Breast epithelium (tissue), 4 donors: ENCODE results near the gene XIRP2. TPM values are rescaled to one million over a fixed set of nuclear protein-coding genes. Genes with fewer than 3 reads are reported as not detected.

ENCODE experiments used
- DNase-seq, 2 donors: peaks; one replicate each; pipeline ENCODE4 v3.0.0-alpha.2; 2019; ENCODE audit warnings: low spot score in 2 of 2
- H3K27ac ChIP-seq, 2 donors: fragments of 200-600 bp; sonication (generic) in 1 of 2; one replicate each; pipeline ENCODE4 v1.5.1; 2016 to 2019; ENCODE audit warnings: mild to moderate bottlenecking in 1 of 2
- H3K27me3 ChIP-seq, 2 donors: fragments of 200-600 bp; sonication (generic) in 1 of 2; one replicate each; pipeline versions ENCODE4 v1.5.1 to v1.6.0; 2017 to 2019; ENCODE audit warnings: control low read depth in 1 of 2, mild to moderate bottlenecking in 1 of 2
- H3K36me3 ChIP-seq: fragments of 200-600 bp; one replicate; pipeline ENCODE4 v1.5.1; 2019
- H3K4me1 ChIP-seq, 2 donors: fragments of 200-600 bp; sonication (generic); one replicate each; pipeline ENCODE4 v1.5.1; 2016 to 2019; ENCODE audit warnings: control low read depth in 1 of 2
- H3K4me3 ChIP-seq, 3 donors: fragments of 200-600 bp; sonication (generic); 1 replicate in 2 of 3; 2 replicates in 1 of 3; pipeline ENCODE4 v1.5.1; 2016 to 2019; ENCODE audit warnings: mild to moderate bottlenecking in 3 of 3, moderate library complexity in 2 of 3
- H3K9me3 ChIP-seq, 2 donors: fragments of 200-600 bp; sonication (generic) in 1 of 2; one replicate each; pipeline ENCODE4 v1.5.1; 2016 to 2019; ENCODE audit warnings: control low read depth in 1 of 2
- POLR2A ChIP-seq: fragments of 450-650 bp; IDR thresholded peaks from one replicate; pipeline ENCODE4 v1.6.1; 2016; ENCODE audit warnings: antibody characterized with exemption, mild to moderate bottlenecking, moderate library complexity
- POLR2AphosphoS5 ChIP-seq, 3 donors: sonication (generic); formaldehyde crosslinking; IDR thresholded peaks; one replicate each; pipeline ENCODE4 v1.6.1; 2017; ENCODE audit warnings: antibody characterized with exemption in 3 of 3
- intact Hi-C: fragments of 100-400 bp; cut with DNase I; formaldehyde crosslinking; loops from one replicate; pipeline ENCODE4 v1.15.1; 2023; ENCODE audit warnings: low total_unique reads
- total RNA-seq, 3 donors: library from RNA; depleted of rRNA; stranded (reverse); fragments of >200 nt; gene quantifications; one replicate each; pipeline ENCODE4 v1.1.0, GENCODE V29; 2016
- TF ChIP-seq, protein P1 (sequence below), 3 donors: fragments of 450-650 bp; IDR thresholded peaks; one replicate each; pipeline ENCODE4 v1.5.1; 2016 to 2017; ENCODE audit warnings: antibody characterized with exemption in 3 of 3, mild to moderate bottlenecking in 3 of 3, moderate library complexity in 3 of 3

XIRP2 gene
- total RNA-seq, 3 donors from 2014 or later, result not detected

- H3K9me3 ChIP-seq, result peaks cover 0 to 5% of the 10 kb centered on the region in 2 donors
- H3K36me3 ChIP-seq, result no peaks in the 10 kb centered on the region
- no peak overlapping the region for H3K4me3 ChIP-seq
- DNase-seq, result no peak
- no peaks in the 10 kb centered on the region for H3K4me1 ChIP-seq
- TF ChIP-seq POLR2AphosphoS5 (IDR thresholded peaks at IDR 0.05), result no peak
- TF ChIP-seq, protein P1, sequence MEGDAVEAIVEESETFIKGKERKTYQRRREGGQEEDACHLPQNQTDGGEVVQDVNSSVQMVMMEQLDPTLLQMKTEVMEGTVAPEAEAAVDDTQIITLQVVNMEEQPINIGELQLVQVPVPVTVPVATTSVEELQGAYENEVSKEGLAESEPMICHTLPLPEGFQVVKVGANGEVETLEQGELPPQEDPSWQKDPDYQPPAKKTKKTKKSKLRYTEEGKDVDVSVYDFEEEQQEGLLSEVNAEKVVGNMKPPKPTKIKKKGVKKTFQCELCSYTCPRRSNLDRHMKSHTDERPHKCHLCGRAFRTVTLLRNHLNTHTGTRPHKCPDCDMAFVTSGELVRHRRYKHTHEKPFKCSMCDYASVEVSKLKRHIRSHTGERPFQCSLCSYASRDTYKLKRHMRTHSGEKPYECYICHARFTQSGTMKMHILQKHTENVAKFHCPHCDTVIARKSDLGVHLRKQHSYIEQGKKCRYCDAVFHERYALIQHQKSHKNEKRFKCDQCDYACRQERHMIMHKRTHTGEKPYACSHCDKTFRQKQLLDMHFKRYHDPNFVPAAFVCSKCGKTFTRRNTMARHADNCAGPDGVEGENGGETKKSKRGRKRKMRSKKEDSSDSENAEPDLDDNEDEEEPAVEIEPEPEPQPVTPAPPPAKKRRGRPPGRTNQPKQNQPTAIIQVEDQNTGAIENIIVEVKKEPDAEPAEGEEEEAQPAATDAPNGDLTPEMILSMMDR (IDR thresholded peaks at IDR 0.05), result no peak
- TF ChIP-seq POLR2A, result no peak
- intact Hi-C loops, result no loop called here
- no peak overlapping the region for H3K27ac ChIP-seq
- H3K27me3 ChIP-seq, result no peaks in the 10 kb centered on the region
Measured at GRCh38 chr2:166924967-166925366, 36.7 kb downstream of the XIRP2 start.

- Histone ChIP-seq H3K27ac (no peak overlapping the region), H3K36me3 (no peaks in the 10 kb centered on the region), H3K27me3 (no peaks in the 10 kb centered on the region), H3K4me1 (no peaks in the 10 kb centered on the region), H3K4me3 (no peak overlapping the region), H3K9me3 (peaks cover 0 to 5% of the 10 kb centered on the region in 2 donors)
- intact Hi-C loops, result no loop called here
- DNase-seq, result no peak
- TF ChIP-seq, protein P1 (IDR thresholded peaks at IDR 0.05), result no peak
- TF ChIP-seq POLR2AphosphoS5 (IDR thresholded peaks at IDR 0.05) (no peak), POLR2A (no peak)
Measured at GRCh38 chr2:166926657-166927056, 38.4 kb downstream of the XIRP2 start.

DNA sequence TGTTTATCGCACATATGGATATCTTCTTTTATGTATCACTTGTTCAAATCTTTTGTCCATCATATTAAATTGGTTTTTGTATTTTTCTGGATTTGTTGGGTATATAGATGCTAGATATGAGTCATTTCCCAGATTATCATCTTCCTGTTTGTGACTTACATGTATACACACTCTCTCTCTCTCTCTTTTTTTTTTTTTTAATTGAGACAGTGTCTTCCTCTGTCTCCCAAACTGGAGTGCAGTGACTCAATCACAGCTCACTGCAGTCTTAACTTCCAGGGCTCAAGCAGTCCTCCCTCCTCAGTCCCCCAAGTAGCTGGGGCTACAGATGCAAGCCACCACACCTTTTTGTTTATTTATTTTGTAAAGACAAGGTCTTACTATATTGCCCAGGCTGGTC is 43.8 kb downstream of the XIRP2 start:
- H3K27ac ChIP-seq, result no peak overlapping the region
- no peak for TF ChIP-seq POLR2AphosphoS5 (IDR thresholded peaks at IDR 0.05)
- intact Hi-C loops, result no loop called here

GRCh38 chr2:166934817-166935216 is 46.5 kb downstream of the XIRP2 start:
- no peaks in the 10 kb centered on the region for H3K27me3 ChIP-seq

More for the DNA sequence above, 43.8 kb downstream of the XIRP2 start:
- Histone ChIP-seq H3K4me3 (no peak overlapping the region), H3K4me1 (no peaks in the 10 kb centered on the region), H3K9me3 (peaks cover 0 to 22% of the 10 kb centered on the region in 2 donors), H3K36me3 (no peaks in the 10 kb centered on the region), H3K27me3 (no peaks in the 10 kb centered on the region)
- no peak for DNase-seq

DNA sequence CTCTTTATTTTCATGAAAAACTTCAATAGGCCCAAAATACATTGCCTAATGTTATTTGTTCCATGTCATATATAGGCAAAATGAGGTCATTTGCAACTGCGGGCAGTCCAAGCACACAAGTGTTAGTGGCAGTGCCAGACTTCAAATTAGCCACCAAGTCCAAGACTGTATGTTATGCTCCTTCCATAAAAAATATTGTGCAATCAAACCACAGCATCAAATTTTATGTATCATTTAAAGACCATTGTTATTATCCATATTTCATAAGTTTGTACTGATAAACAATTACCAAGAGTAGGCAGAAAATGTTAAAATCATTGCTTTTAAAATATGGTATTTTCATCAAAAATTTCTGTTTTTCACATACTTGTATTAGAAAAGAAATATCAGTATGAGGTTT is 54.1 kb downstream of the XIRP2 start:
- Histone ChIP-seq H3K27me3 (no peaks in the 10 kb centered on the region), H3K9me3 (no peaks in the 10 kb centered on the region), H3K4me1 (no peaks in the 10 kb centered on the region), H3K36me3 (no peaks in the 10 kb centered on the region), H3K27ac (no peak overlapping the region), H3K4me3 (no peak overlapping the region)
- intact Hi-C loops, result no loop called here
- TF ChIP-seq, protein P1 (IDR thresholded peaks at IDR 0.05), result no peak
- TF ChIP-seq POLR2A (no peak), POLR2AphosphoS5 (IDR thresholded peaks at IDR 0.05) (no peak)
- DNase-seq, result no peak

More at GRCh38 chr2:166934817-166935216, 46.5 kb downstream of the XIRP2 start:
- Histone ChIP-seq H3K9me3 (peaks cover 0 to 18% of the 10 kb centered on the region in 2 donors), H3K4me3 (no peak overlapping the region), H3K36me3 (no peaks in the 10 kb centered on the region), H3K4me1 (no peaks in the 10 kb centered on the region), H3K27ac (no peak overlapping the region)
- DNase-seq, result no peak
- intact Hi-C loops, result no loop called here
- TF ChIP-seq POLR2A, result no peak

DNA sequence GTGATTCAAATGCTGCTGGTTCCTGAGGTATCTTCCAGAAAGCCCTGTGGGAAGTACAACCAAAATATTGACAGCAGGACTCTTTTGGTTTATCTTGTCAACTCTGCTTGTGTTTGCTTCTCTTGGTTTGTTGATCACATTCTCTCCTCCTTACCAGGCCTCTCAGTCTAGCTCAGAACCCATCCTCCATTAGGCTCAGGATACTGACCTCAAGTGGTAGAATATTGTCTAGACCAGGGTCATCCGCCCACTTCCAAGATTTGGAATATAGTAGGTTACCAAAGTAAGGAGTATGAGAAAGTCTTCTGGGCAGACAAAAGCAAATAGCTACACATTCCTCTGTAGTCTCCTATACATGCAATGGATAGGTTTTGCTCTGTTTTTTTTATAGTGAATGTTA is 56.6 kb downstream of the XIRP2 start:
- H3K36me3 ChIP-seq, result no peaks in the 10 kb centered on the region
- no peak overlapping the region for H3K4me3 ChIP-seq
- TF ChIP-seq POLR2AphosphoS5 (IDR thresholded peaks at IDR 0.05) (no peak), POLR2A (no peak)
- TF ChIP-seq, protein P1 (IDR thresholded peaks at IDR 0.05), result no peak
- H3K27ac ChIP-seq, result no peak overlapping the region
- H3K9me3 ChIP-seq, result no peaks in the 10 kb centered on the region
- DNase-seq, result no peak
- intact Hi-C loops, result no loop called here
- H3K27me3 ChIP-seq, result no peaks in the 10 kb centered on the region
- no peaks in the 10 kb centered on the region for H3K4me1 ChIP-seq
